A549 treated with dexamethasone at 1 μM for 4 hours (cell line): ENCODE measurements around the gene RETSAT. TPM values are rescaled to one million over a fixed set of nuclear protein-coding genes. Genes with fewer than 3 reads are reported as not detected.

Experiments used
- total RNA-seq: library from RNA; stranded (reverse); fragments of 200-300 nt; extraction: Qiagen RNA extraction; gene quantifications from 5 replicates; pipeline ENCODE4 v1.2.3, GENCODE V29; 2022

RETSAT gene
- 47.8 to 57.1 TPM (median 51.4 TPM) in 5 replicates for total RNA-seq

GRCh38 chr2:85354286-85355072 is at the start of gene RETSAT, which contains the start of gene ELMOD3:
RETSAT (minus strand) TSS chr2:85354528; CDS start chr2:85354507, 21 bp downstream.
ELMOD3 (plus strand) TSS chr2:85354769; CDS start chr2:85357199, 2,430 bp downstream.

GRCh38 chr2:85327822-85328617 is 26.3 kb downstream of the RETSAT start, which contains the start of gene TGOLN2:
TGOLN2 (minus strand) TSS chr2:85327989; CDS start chr2:85327962, 27 bp downstream.

Other genes starting within 250 kb of the RETSAT start
- 7.5 to 12.4 TPM (median 11.6 TPM) in 5 replicates for gene TCF7L1, start 221.1 kb downstream of the RETSAT start, total RNA-seq
- 89.8 to 121 TPM (median 114 TPM) in 5 replicates for gene TGOLN2, start 26.5 kb downstream of the RETSAT start, total RNA-seq
- 10.2 to 10.8 TPM (median 10.5 TPM) in 5 replicates for gene ELMOD3, start 241 bp upstream of the RETSAT start, total RNA-seq
- 90.5 to 114 TPM (median 92.1 TPM) in 5 replicates for gene CAPG, start 55.8 kb upstream of the RETSAT start, total RNA-seq
- 0.66 to 1.1 TPM (median 0.98 TPM) in 5 replicates for gene SH2D6, start 64.2 kb upstream of the RETSAT start, total RNA-seq
- 523 to 615 TPM (median 601 TPM) in 5 replicates for gene MAT2A, start 184.6 kb upstream of the RETSAT start, total RNA-seq
- gene GGCX, start 207.0 kb upstream of the RETSAT start, total RNA-seq, result 38.3 to 43.4 TPM (median 41.7 TPM) in 5 replicates
- gene VAMP8, start 223.1 kb upstream of the RETSAT start, total RNA-seq, result 13.9 to 21.4 TPM (median 15.6 TPM) in 5 replicates
- 0.13 to 0.15 TPM (median 0.14 TPM) in 3 of 5 replicates, not detected in the others for gene VAMP5, start 229.9 kb upstream of the RETSAT start, total RNA-seq
- 163 to 193 TPM (median 170 TPM) in 5 replicates for gene RNF181, start 241.2 kb upstream of the RETSAT start, total RNA-seq
- gene TMEM150A, start 248.2 kb upstream of the RETSAT start, total RNA-seq, result 11.7 to 15.9 TPM (median 14.8 TPM) in 5 replicates